HG02623 (cell line): ENCODE data around the gene UQCRHL.
"Not testable (repeated sequence)": the region's sequence is repeated elsewhere in the genome, so short reads cannot be mapped to it uniquely, and the experiment has no call there.

Experiments
- ATAC-seq: cut with Tn5 transposase; IDR thresholded peaks from one replicate; pipeline ENCODE4 v1.9.1; 2021; ENCODE audit warnings: moderate library complexity; ENCODE audit not compliant: unreplicated experiment

The UQCRHL gene

GRCh38 chr1:15835741-15836510 is 28.5 kb upstream of the UQCRHL start:
- ATAC-seq: peak; percentile 47

GRCh38 chr1:15835205-15835740 is 27.8 kb upstream of the UQCRHL start:
- ATAC-seq: peak; percentile 6

DNA sequence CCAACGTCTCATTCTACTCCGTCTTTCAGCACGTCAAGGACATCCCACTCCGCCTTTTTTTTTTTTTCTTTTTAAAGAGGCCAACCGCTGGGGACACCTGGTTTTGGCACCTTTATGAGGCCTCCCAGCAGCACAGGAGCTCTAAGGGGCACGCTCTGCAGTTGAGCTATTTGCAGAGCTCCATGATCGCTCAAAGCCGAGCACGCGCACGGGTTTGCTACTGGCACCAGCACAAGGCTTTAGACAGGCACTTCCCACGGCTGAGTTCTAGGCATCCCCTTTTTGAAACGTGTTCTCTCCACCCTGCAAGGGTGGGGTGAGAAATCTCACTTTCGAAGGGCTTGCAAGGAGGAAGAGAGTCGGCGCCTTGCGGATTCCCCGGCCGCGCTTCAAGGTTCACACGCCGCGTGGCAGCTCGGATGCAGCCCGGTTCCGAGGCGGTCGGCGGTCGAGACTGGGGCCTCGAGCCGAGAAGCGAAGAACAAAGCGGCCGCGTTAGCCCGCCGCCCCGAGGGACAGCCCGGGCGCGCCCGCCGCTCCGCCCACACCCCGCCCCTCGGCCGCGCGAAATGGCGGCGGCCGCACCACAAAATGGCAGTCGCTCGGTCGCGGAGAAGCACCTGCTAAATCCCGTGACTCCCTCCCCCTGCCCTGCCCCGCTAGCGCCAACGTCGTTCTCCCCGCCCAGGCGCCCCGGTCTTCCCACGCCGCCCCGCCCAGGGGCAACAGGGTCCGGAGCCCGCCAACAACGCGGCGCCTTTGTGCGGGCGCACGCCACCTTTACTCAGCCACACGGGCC is 27.2 kb upstream of the UQCRHL start:
- ATAC-seq: peak; percentile 39

DNA sequence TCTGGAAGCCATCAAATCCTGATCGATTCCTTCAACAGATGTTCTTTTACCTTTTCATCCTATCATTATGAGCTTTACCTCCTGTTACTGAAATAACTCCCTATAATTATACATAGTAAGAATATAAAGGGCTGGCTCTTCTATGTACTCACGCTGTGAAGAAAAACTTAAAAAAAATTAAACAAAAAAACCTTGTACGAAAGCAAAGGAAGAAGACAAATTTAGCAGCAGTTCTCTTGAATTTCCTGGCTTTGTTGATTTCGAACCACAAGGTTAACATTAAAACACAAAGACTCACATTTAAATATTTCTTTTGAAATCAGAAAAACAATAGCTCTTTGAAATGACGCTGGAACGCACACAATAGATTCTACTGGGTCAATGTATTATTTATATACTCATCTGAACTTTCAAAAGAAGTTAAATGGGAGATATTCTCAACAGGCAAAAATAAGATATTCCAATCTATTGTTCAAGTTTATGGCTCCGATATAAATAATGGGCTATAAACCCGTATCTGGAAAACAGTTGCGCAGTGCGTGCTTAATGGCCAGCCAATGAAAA is 26.5 kb upstream of the UQCRHL start:
- no peak for ATAC-seq

GRCh38 chr1:15833069-15833679 is 25.7 kb upstream of the UQCRHL start:
- no peak for ATAC-seq

- ATAC-seq: no peak
Observed at GRCh38 chr1:15830258-15830657, 22.8 kb upstream of the UQCRHL start.

GRCh38 chr1:15828931-15829330 is 21.5 kb upstream of the UQCRHL start:
- not testable (repeated sequence) for ATAC-seq

DNA sequence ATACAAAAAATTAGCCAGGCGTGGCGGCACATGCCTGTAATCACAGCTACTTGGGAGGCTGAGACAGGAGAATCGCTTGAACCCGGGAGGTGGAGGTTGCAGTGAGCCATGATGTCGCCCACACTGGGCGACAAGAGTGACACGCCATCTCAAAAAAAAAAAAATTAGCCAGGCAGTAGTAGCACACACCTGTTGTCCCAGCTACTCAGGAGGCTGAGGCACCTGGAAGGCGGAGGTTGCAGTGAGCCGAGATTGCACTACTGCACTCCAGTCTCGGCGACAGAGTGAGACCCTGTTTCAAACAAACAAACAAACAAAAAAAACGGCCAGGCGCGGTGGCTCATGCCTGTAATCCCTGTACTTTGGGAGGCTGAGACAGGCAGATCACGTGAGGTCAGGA is 20.1 kb upstream of the UQCRHL start:
- ATAC-seq: not testable (repeated sequence)

DNA sequence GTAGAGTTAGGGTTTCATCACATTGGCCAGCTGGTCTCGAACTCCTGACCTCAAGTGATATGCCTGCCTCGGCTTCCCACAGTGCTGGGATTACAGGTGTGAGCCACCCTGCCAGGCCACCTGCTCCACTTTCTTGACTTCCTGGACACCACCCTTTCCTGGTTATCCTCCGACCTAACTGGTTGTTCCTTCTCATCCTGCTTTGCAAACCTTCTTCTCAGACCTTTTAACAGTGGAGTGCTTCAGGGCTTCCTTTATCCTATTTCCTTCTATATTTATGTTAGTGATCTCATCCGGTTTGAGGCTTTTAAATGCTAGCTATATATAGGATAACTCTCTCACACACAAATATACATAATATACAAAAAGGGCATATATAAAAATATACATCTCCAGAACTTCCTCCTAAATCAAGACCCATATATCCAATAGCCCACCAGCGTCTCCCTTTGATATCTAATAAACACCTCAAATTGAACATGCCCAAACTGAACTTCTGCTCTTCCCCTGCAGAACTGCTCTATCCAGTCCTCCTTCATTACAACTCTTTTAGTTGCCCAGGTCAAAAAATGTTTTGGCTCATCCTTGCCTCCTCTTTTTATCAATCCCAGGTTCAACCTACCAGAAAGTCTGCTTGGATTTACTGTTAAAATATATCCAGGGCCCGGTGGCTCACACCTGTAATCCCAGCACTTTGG is 19.5 kb upstream of the UQCRHL start:
- ATAC-seq: no peak

DNA sequence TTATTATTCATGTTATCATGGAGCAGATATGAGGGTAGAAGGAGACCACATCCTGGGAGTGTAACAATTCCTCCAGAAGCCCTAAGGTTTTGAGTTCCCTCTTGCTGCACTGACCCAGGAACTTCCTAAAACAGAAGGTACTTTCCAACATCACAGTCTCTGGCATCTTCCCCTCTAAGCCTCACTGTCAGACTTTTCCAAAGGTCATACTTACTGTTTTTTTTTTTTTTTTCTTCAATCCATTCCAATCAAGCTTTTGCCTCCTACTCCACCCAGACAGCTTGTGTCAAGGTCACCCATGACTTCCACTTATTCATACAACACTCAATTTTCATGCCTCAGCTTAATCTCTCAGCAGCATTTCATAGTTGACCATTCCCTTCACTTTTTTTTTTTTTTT is 18.4 kb upstream of the UQCRHL start:
- ATAC-seq: no peak

DNA sequence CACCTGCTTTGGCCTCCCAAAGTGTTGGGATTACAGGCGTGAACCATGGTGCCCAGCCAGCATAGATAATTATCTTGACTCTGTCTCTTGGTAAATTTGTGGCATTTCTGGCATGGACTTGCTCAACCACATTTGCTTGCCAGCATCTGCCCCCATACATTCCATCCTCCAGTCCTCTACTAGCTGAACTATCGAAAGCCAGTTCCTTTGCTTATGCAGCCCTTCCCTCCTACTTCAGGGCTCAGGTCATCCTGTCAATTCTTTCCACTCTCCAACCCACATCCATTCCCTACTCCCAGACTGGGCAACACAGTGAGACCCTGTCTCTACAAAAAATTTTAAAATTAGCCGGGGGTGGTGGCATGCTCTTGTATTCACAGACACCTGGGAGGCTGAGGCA is 13.0 kb upstream of the UQCRHL start:
- ATAC-seq: no peak

DNA sequence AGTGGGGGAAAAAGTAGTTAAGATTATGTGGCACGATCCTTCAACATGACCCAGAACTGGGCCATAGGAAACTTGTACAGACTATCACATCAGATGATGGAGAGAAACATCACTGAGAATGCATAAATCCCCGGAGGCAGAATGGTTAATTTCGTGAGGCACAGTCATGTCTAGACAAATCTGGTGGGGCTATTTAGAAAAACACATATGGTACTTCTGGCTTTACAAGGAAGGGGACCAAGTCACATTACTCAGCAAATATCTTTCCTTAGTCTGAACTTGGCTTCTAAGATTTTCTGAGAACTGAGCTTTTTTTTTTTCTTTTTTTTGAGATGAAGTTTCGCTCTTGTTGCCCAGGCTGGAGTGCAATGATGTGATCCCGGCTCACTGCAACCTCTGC is 9.2 kb upstream of the UQCRHL start:
- no peak for ATAC-seq

- ATAC-seq: no peak
Observed at GRCh38 chr1:15810073-15810472, 2.6 kb upstream of the UQCRHL start.

GRCh38 chr1:15808955-15809354 is 1.5 kb upstream of the UQCRHL start:
- ATAC-seq: no peak

GRCh38 chr1:15807121-15807520 is 328 bp downstream of the UQCRHL start:
- no peak for ATAC-seq

- ATAC-seq: no peak
Observed at GRCh38 chr1:15804060-15804459, 3.4 kb downstream of the UQCRHL start.

DNA sequence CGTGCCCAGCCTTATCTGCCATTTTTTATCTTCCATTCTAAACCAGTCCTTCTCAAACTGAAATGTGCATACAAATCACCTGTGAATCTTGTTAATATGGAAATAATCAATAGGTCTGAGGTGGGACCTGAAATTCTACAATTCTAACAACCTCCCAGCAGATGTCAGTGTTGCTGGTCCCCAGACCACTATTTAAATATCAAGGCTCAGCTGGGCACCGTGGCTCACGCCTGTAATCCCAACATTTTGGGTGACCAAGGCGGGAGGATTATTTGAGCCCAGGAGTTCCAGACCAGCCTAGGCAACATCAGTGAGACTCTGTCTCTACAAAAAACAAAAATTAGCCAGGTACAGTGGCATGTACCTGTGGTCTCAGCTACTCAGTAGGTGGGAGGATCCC is 4.1 kb downstream of the UQCRHL start:
- ATAC-seq: no peak

- no peak for ATAC-seq
Observed at GRCh38 chr1:15802234-15802965, 5.0 kb downstream of the UQCRHL start.

GRCh38 chr1:15799928-15800835 is 7.3 kb downstream of the UQCRHL start:
- ATAC-seq: no peak
